Neuronal stem cell (in vitro differentiated cells): ENCODE results near the gene FOXJ2.

ENCODE experiments used
- DNase-seq: peaks from one replicate; pipeline ENCODE4 v3.0.0-alpha.2; 2013; ENCODE audit warnings: low spot score
- H2AFZ ChIP-seq: one replicate; pipeline ENCODE4 v1.6.1; 2013; ENCODE audit warnings: mild to moderate bottlenecking, low read length, inconsistent platforms
- H2AK5ac ChIP-seq: 2 replicates; pipeline ENCODE4 v1.6.1; 2013; ENCODE audit warnings: low read depth, mild to moderate bottlenecking, inconsistent platforms, low read length, moderate library complexity, mixed read lengths
- H2BK120ac ChIP-seq: 2 replicates; pipeline ENCODE4 v1.6.1; 2013; ENCODE audit warnings: low read depth, mild to moderate bottlenecking, inconsistent platforms, low read length, moderate library complexity, mixed read lengths
- H2BK12ac ChIP-seq: one replicate; pipeline ENCODE4 v1.6.1; 2013; ENCODE audit warnings: low read length, inconsistent platforms
- H2BK15ac ChIP-seq: 2 replicates; pipeline ENCODE4 v1.6.1; 2013; ENCODE audit warnings: mild to moderate bottlenecking, low read length, inconsistent platforms, mixed read lengths
- H2BK5ac ChIP-seq: one replicate; pipeline ENCODE4 v1.6.1; 2013; ENCODE audit warnings: inconsistent platforms, mild to moderate bottlenecking, low read length, moderate library complexity
- H3K14ac ChIP-seq: one replicate; pipeline ENCODE4 v1.6.1; 2013; ENCODE audit warnings: low read length, inconsistent platforms
- H3K18ac ChIP-seq: 2 replicates; pipeline ENCODE4 v1.6.1; 2013; ENCODE audit warnings: low read length, inconsistent platforms
- H3K23ac ChIP-seq: 2 replicates; pipeline ENCODE4 v1.6.1; 2013; ENCODE audit warnings: low read depth, mild to moderate bottlenecking, mixed read lengths, low read length, inconsistent platforms; ENCODE audit not compliant: poor library complexity
- H3K27ac ChIP-seq: replicated peaks from 3 replicates; pipeline ENCODE4 v1.5.1; 2013; ENCODE audit warnings: low read length, inconsistent platforms
- H3K27me3 ChIP-seq, 3 experiments: 2 replicates each; pipeline ENCODE4 v1.6.1; 2013; ENCODE audit warnings: low read length in 3 of 3, mild to moderate bottlenecking in 2 of 3, inconsistent platforms in 1 of 3, low read depth in 1 of 3, mixed read lengths in 1 of 3, moderate library complexity in 1 of 3; ENCODE audit not compliant: control insufficient read depth in 3 of 3, insufficient read depth in 3 of 3
- H3K36me3 ChIP-seq, 2 donors: replicated peaks in 1 of 2; 2 replicates each; pipeline ENCODE4 v1.6.1; 2013; ENCODE audit warnings: low read length in 2 of 2; ENCODE audit not compliant: control insufficient read depth in 2 of 2, insufficient read depth in 2 of 2
- H3K4ac ChIP-seq: 2 replicates; pipeline ENCODE4 v1.6.1; 2013; ENCODE audit warnings: inconsistent platforms, mild to moderate bottlenecking, low read length, moderate library complexity
- H3K4me1 ChIP-seq, 2 donors: 1 replicate in 1 of 2; 2 replicates in 1 of 2; pipeline ENCODE4 v1.6.1; 2013; ENCODE audit warnings: low read length in 2 of 2, low read depth in 1 of 2; ENCODE audit not compliant: control insufficient read depth in 2 of 2, insufficient read depth in 1 of 2
- H3K4me2 ChIP-seq: one replicate; pipeline ENCODE4 v1.6.1; 2013; ENCODE audit warnings: mild to moderate bottlenecking, low read length, inconsistent platforms; ENCODE audit not compliant: insufficient read depth, poor library complexity, severe bottlenecking
- H3K4me3 ChIP-seq, 2 donors: 2 replicates each; pipeline ENCODE4 v1.5.1; 2013; ENCODE audit warnings: low read length in 2 of 2, mild to moderate bottlenecking in 2 of 2, inconsistent platforms in 1 of 2, moderate library complexity in 1 of 2
- H3K79me1 ChIP-seq: one replicate; pipeline ENCODE4 v1.6.1; 2013; ENCODE audit warnings: low read depth, mild to moderate bottlenecking, inconsistent platforms, low read length, moderate library complexity
- H3K9ac ChIP-seq: one replicate; pipeline ENCODE4 v1.6.1; 2013; ENCODE audit warnings: mild to moderate bottlenecking, low read depth, low read length, inconsistent platforms; ENCODE audit not compliant: poor library complexity
- H3K9me3 ChIP-seq, 2 donors: replicated peaks in 1 of 2; 2 replicates each; pipeline versions ENCODE3 to v1.6.1; 2013; ENCODE audit warnings: low read length in 2 of 2, mild to moderate bottlenecking in 2 of 2, inconsistent platforms in 1 of 2, low read depth in 1 of 2, mixed read lengths in 1 of 2, moderate library complexity in 1 of 2; ENCODE audit not compliant: control insufficient read depth in 2 of 2, insufficient read depth in 1 of 2
- H4K8ac ChIP-seq: one replicate; pipeline ENCODE4 v1.6.1; 2013; ENCODE audit warnings: low read depth, mild to moderate bottlenecking, inconsistent platforms, low read length, moderate library complexity
- H4K91ac ChIP-seq: one replicate; pipeline ENCODE4 v1.6.1; 2013; ENCODE audit warnings: low read length, low read depth, mild to moderate bottlenecking, inconsistent platforms; ENCODE audit not compliant: poor library complexity
- WGBS, 2 donors: extraction: QIAGEN DNeasy Blood & Tissue Kit; methylation state at CpG; one replicate each; pipeline ENCODE4 v1.1.7; 2013; ENCODE audit warnings: missing lambda C conversion rate in 2 of 2, mixed read lengths in 1 of 2; ENCODE audit not compliant: insufficient read length in 2 of 2, insufficient replicate concordance in 1 of 2; ENCODE audit errors: extremely low coverage in 2 of 2; 5-methylcytosine and 5-hydroxymethylcytosine counted together

Gene FOXJ2

GRCh38 chr12:8075935-8076334 is 43.4 kb downstream of the FOXJ2 start:
- H3K18ac ChIP-seq = no peak overlapping the region
- DNase-seq = no peak
- H3K9me3 ChIP-seq = no peaks in the 10 kb centered on the region
- no peak overlapping the region for H3K9ac ChIP-seq
- H3K36me3 ChIP-seq = no peaks in the 10 kb centered on the region
- no peak overlapping the region for H2BK12ac ChIP-seq
- H3K4ac ChIP-seq = no peak overlapping the region
- no peak overlapping the region for H3K4me3 ChIP-seq
- no peak overlapping the region for H2BK120ac ChIP-seq
- no peaks in the 10 kb centered on the region for H3K27me3 ChIP-seq
- no peak overlapping the region for H3K4me2 ChIP-seq
- H2AK5ac ChIP-seq = no peak overlapping the region
- peaks cover 0 to 2% of the 10 kb centered on the region in 2 donors for H3K4me1 ChIP-seq
- no peak overlapping the region for H2AFZ ChIP-seq
- H2BK15ac ChIP-seq = no peak overlapping the region
- no peak overlapping the region for H3K23ac ChIP-seq
- no peak overlapping the region for H4K91ac ChIP-seq
- no peak overlapping the region for H3K14ac ChIP-seq
- no peak overlapping the region for H4K8ac ChIP-seq
- H3K79me1 ChIP-seq = no peaks in the 10 kb centered on the region
- WGBS, 2 donors = no CpG with 5 or more reads among the region's 6 CpGs
- H2BK5ac ChIP-seq = no peak overlapping the region
- H3K27ac ChIP-seq = no peak overlapping the region

- Histone ChIP-seq H2AFZ (no peak overlapping the region), H3K27me3 (no peaks in the 10 kb centered on the region), H3K4me2 (no peak overlapping the region), H4K8ac (no peak overlapping the region), H3K4ac (no peak overlapping the region), H3K18ac (no peak overlapping the region), H2AK5ac (no peak overlapping the region), H3K14ac (no peak overlapping the region), H3K79me1 (no peaks in the 10 kb centered on the region), H2BK15ac (no peak overlapping the region), H3K9ac (no peak overlapping the region), H3K9me3 (no peaks in the 10 kb centered on the region), H2BK12ac (no peak overlapping the region), H3K4me1 (peaks cover 2% of the 10 kb centered on the region in 2 donors), H4K91ac (no peak overlapping the region), H3K4me3 (no peak overlapping the region), H2BK120ac (no peak overlapping the region), H3K36me3 (no peaks in the 10 kb centered on the region), H3K27ac (no peak overlapping the region), H3K23ac (no peak overlapping the region), H2BK5ac (no peak overlapping the region)
- WGBS, 2 donors = no CpG with 5 or more reads among the region's 4 CpGs
- no peak for DNase-seq
Measured at GRCh38 chr12:8076366-8076765, 43.9 kb downstream of the FOXJ2 start.

- no peak overlapping the region for H2BK12ac ChIP-seq
- DNase-seq = no peak
Measured at GRCh38 chr12:8077207-8077606, 44.7 kb downstream of the FOXJ2 start.

GRCh38 chr12:8078398-8078797 is 45.9 kb downstream of the FOXJ2 start:
- no peak overlapping the region for H3K4ac ChIP-seq
- WGBS, 2 donors = no CpG with 5 or more reads among the region's 4 CpGs
- DNase-seq = peak; percentile 18

More at GRCh38 chr12:8077207-8077606, 44.7 kb downstream of the FOXJ2 start:
- no peak overlapping the region for H3K4me3 ChIP-seq
- no peak overlapping the region for H3K4ac ChIP-seq
- H2AFZ ChIP-seq = peak overlapping the region; percentile 79
- H3K9ac ChIP-seq = no peak overlapping the region
- H3K4me2 ChIP-seq = no peak overlapping the region
- H3K27ac ChIP-seq = no peak overlapping the region
- no peak overlapping the region for H4K8ac ChIP-seq
- no peaks in the 10 kb centered on the region for H3K79me1 ChIP-seq
- H3K27me3 ChIP-seq = no peaks in the 10 kb centered on the region
- H2BK120ac ChIP-seq = no peak overlapping the region
- H3K14ac ChIP-seq = no peak overlapping the region
- H4K91ac ChIP-seq = no peak overlapping the region
- H3K23ac ChIP-seq = no peak overlapping the region
- no peaks in the 10 kb centered on the region for H3K9me3 ChIP-seq
- no peak overlapping the region for H3K18ac ChIP-seq
- no peak overlapping the region for H2BK5ac ChIP-seq
- no peak overlapping the region for H2BK15ac ChIP-seq
- no peak overlapping the region for H2AK5ac ChIP-seq
- WGBS, 2 donors = no CpG with 5 or more reads among the region's 4 CpGs
- H3K4me1 ChIP-seq = peaks cover 2% of the 10 kb centered on the region in 2 donors
- no peaks in the 10 kb centered on the region for H3K36me3 ChIP-seq

More at GRCh38 chr12:8078398-8078797, 45.9 kb downstream of the FOXJ2 start:
- no peak overlapping the region for H3K9ac ChIP-seq
- no peak overlapping the region for H2BK15ac ChIP-seq
- peaks cover 2 to 4% of the 10 kb centered on the region in 2 donors for H3K4me1 ChIP-seq
- no peaks in the 10 kb centered on the region for H3K27me3 ChIP-seq
- H3K14ac ChIP-seq = no peak overlapping the region
- no peak overlapping the region for H2AK5ac ChIP-seq
- H3K23ac ChIP-seq = no peak overlapping the region
- H3K18ac ChIP-seq = no peak overlapping the region
- no peak overlapping the region for H3K27ac ChIP-seq
- H4K8ac ChIP-seq = no peak overlapping the region
- no peak overlapping the region for H2BK5ac ChIP-seq
- no peaks in the 10 kb centered on the region for H3K9me3 ChIP-seq
- H3K36me3 ChIP-seq = no peaks in the 10 kb centered on the region
- H2BK120ac ChIP-seq = no peak overlapping the region
- H3K4me3 ChIP-seq = no peak overlapping the region
- H2BK12ac ChIP-seq = no peak overlapping the region
- peak overlapping the region; percentile 79 for H2AFZ ChIP-seq
- no peak overlapping the region for H3K4me2 ChIP-seq
- no peaks in the 10 kb centered on the region for H3K79me1 ChIP-seq
- no peak overlapping the region for H4K91ac ChIP-seq
